GM20000 (cell line): ENCODE data around the gene RYR1.

Experiments
- DNase-seq: peaks from one replicate; pipeline ENCODE4 v3.0.0; 2012; ENCODE audit warnings: low spot score
- CTCF ChIP-seq: IDR thresholded peaks from 2 replicates; pipeline ENCODE4 v1.5.1; 2012; ENCODE audit warnings: mild to moderate bottlenecking, control low read depth; ENCODE audit errors: extremely low read depth, missing control alignments

RYR1 gene

GRCh38 chr19:38522915-38523314 is 89.4 kb downstream of the RYR1 start:
- DNase-seq: no peak
- no peak for TF ChIP-seq CTCF

GRCh38 chr19:38523319-38523718 is 89.8 kb downstream of the RYR1 start:
- TF ChIP-seq CTCF: no peak
- no peak for DNase-seq

GRCh38 chr19:38524369-38524768 is 90.9 kb downstream of the RYR1 start:
- DNase-seq: no peak
- TF ChIP-seq CTCF: no peak

- no peak for TF ChIP-seq CTCF
- DNase-seq: no peak
Observed at GRCh38 chr19:38524994-38525634, 91.6 kb downstream of the RYR1 start.

- no peak for TF ChIP-seq CTCF
- no peak for DNase-seq
Observed at GRCh38 chr19:38526430-38526829, 92.9 kb downstream of the RYR1 start.

- no peak for TF ChIP-seq CTCF
- DNase-seq: no peak
Observed at GRCh38 chr19:38527466-38528136, 94.1 kb downstream of the RYR1 start.

GRCh38 chr19:38528213-38528755 is 94.8 kb downstream of the RYR1 start:
- DNase-seq: no peak
- no peak for TF ChIP-seq CTCF
